ENCODE measurements around the gene SDK2.
"Not testable (repeated sequence)": the region's sequence is repeated elsewhere in the genome, so short reads cannot be mapped to it uniquely, and the experiment has no call there.

SDK2 gene

GRCh38 chr17:73459980-73460379 is 184.3 kb downstream of the SDK2 start:
- no peaks in the 10 kb centered on the region for H3K36me3 ChIP-seq (replicated peaks)
- peaks cover 4% of the 10 kb centered on the region; the same call in 1 of the 2 replicates for H3K27me3 ChIP-seq (ENCODE audit: low read depth)
- in situ Hi-C loops (cut with MboI; ENCODE audit: low sequenced_read_pairs): no loop called here
- no peak for DNase-seq (ENCODE audit: low spot score in 2 of 2)
- no peak overlapping the region for H3K4me3 ChIP-seq
- no peaks in the 10 kb centered on the region for H3K4me1 ChIP-seq
- H3K9me3 ChIP-seq: no peaks in the 10 kb centered on the region

DNA sequence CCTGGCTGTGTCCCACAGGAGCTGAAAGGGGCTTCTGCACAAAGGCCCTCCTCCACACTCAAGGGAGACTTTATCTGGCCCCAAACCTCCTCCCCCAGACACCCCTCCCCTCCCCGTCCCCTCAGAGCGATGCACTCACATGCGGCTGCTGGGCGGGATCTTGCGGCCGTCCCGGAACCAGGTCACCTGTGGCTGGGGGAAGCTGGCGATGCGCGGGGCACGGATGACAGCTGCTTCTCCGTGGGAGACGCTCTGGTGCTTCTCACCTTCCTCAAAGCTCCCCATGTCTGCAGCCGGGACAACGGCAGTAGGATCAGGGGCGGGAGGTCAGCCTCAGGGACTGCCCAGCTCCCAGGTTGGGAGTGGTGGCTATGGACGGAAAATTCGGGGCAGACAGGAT is 188.5 kb downstream of the SDK2 start:
- DNase-seq (ENCODE audit: low spot score in 2 of 2): no peak
- Histone ChIP-seq H3K4me3 (no peak overlapping the region), H3K27me3 (ENCODE audit: low read depth) (peaks cover 4% of the 10 kb centered on the region; the same call in 1 of the 2 replicates), H3K4me1 (no peaks in the 10 kb centered on the region), H3K9me3 (no peaks in the 10 kb centered on the region), H3K36me3 (replicated peaks) (no peaks in the 10 kb centered on the region)
- in situ Hi-C loops (cut with MboI; ENCODE audit: low sequenced_read_pairs): no loop called here

DNA sequence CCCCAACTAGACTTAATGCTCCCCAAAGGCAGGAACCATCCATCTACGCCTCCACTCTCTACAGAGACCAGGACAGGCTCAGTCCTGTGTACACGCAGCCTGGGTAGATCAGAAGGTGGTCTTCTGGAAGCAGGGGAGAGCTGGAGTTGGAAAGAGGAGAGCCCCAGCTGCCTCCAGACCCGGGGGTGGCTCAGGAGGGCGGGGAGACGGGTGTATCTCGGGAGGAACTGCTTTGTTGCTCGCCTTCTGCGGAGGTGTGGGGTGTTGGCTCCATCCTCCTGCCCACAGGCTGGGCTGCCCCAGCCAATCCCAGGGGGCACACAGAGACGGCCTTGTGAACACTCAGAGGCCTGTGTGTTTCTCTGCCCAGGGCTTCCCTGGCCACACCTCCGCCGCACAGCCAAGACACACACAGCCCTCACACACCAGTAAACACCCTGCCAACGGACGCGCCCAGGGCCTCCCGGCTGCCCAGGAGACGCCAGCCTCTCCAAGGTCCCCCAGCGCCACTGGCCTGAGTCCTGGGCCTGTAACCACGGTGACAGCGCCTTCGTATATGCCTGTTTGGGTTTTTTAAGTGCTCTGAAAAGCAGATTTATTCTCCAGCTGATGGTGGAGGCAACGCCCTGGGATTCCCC is 189.1 kb downstream of the SDK2 start:
- Histone ChIP-seq H3K27me3 (ENCODE audit: low read depth) (peaks cover 4% of the 10 kb centered on the region; the same call in 1 of the 2 replicates), H3K4me3 (no peak overlapping the region), H3K9me3 (no peaks in the 10 kb centered on the region), H3K36me3 (replicated peaks) (no peaks in the 10 kb centered on the region), H3K4me1 (no peaks in the 10 kb centered on the region)
- no peak for DNase-seq (ENCODE audit: low spot score in 2 of 2)
- in situ Hi-C loops (cut with MboI; ENCODE audit: low sequenced_read_pairs): no loop called here

DNA sequence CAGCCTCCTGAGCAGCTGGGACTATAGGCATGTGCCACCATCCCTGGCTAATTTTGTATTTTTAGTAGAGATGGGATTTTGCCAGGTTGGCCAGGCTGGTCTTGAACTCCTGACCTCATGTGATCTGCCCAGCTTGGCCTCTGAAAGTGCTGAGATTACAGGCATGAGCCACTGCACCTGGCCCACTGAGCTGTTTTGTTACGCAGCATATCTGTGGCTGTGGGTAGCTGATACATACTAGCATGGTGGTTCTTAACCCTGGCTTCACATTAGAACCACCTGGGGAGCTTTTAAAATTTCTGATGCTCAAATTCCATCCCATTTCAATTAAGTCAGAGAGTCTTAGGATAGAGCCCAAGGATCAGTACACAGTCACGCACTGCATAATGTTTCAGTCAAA is 190.8 kb downstream of the SDK2 start:
- H3K36me3 ChIP-seq (replicated peaks); H3K4me1 ChIP-seq; H3K9me3 ChIP-seq; H3K27me3 ChIP-seq (ENCODE audit: low read depth); DNase-seq (ENCODE audit: low spot score in 2 of 2); in situ Hi-C loops (cut with MboI; ENCODE audit: low sequenced_read_pairs); H3K4me3 ChIP-seq: not testable (repeated sequence)

DNA sequence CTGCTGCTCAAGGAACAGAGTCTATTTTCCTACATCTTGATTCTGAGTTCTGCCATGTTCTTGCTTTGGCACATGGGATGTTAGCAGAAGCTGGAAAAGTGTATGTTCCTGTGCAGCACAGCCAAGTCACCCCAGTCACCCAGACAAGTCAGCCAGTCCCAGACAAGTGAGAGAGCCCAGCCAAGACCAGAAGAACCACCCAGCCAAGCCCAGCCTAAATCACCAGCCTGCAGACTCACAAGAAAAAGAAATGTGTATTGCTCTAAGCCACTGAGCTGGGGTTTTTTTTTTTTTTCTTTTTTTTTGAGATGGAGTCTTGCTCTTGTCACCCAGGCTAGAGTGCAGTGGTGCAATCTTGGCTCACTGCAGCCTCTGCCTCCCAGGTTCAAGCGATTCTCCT is 191.2 kb downstream of the SDK2 start:
- no peak overlapping the region for H3K4me3 ChIP-seq
- in situ Hi-C loops (cut with MboI; ENCODE audit: low sequenced_read_pairs): no loop called here
- H3K4me1 ChIP-seq: no peaks in the 10 kb centered on the region
- no peaks in the 10 kb centered on the region for H3K9me3 ChIP-seq
- peaks cover 4% of the 10 kb centered on the region; the same call in 1 of the 2 replicates for H3K27me3 ChIP-seq (ENCODE audit: low read depth)
- DNase-seq (ENCODE audit: low spot score in 2 of 2): no peak
- no peaks in the 10 kb centered on the region for H3K36me3 ChIP-seq (replicated peaks)

- Histone ChIP-seq H3K9me3 (no peaks in the 10 kb centered on the region), H3K36me3 (replicated peaks) (no peaks in the 10 kb centered on the region), H3K4me1 (no peaks in the 10 kb centered on the region), H3K27me3 (ENCODE audit: low read depth) (peaks cover 4% of the 10 kb centered on the region; the same call in 1 of the 2 replicates), H3K4me3 (no peak overlapping the region)
- in situ Hi-C loops (cut with MboI; ENCODE audit: low sequenced_read_pairs): no loop called here
- no peak for DNase-seq (ENCODE audit: low spot score in 2 of 2)
Observed at GRCh38 chr17:73452009-73452408, 192.2 kb downstream of the SDK2 start.

GRCh38 chr17:73447319-73447718 is 196.9 kb downstream of the SDK2 start:
- Histone ChIP-seq H3K27me3 (ENCODE audit: low read depth) (no peaks in the 10 kb centered on the region), H3K4me1 (no peaks in the 10 kb centered on the region), H3K9me3 (no peaks in the 10 kb centered on the region), H3K36me3 (replicated peaks) (no peaks in the 10 kb centered on the region), H3K4me3 (no peak overlapping the region)
- in situ Hi-C loops (cut with MboI; ENCODE audit: low sequenced_read_pairs): no loop called here
- DNase-seq (ENCODE audit: low spot score in 2 of 2): no peak

DNA sequence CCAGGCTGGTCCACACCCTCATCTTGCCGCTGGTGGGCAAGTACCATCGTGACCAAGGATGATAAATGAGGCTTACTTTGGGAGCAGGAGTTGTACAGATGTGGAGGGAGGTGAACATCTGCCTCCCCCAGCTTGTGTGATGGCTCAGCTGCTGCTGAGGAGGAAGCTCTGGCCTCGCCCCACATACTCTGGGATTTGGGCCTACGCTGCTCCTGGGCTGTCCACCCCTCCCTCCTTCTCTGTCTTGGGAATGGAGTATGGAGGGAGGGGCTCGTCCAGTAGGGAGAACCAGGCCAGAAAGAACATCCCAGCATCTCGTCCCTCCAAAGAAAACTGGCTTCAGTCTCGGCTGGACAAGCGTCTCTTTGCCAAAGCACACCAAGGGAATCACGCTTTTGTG is 197.6 kb downstream of the SDK2 start:
- H3K4me3 ChIP-seq: no peak overlapping the region
- no peak for DNase-seq (ENCODE audit: low spot score in 2 of 2)
- no peaks in the 10 kb centered on the region for H3K36me3 ChIP-seq (replicated peaks)
- H3K27me3 ChIP-seq (ENCODE audit: low read depth): no peaks in the 10 kb centered on the region
- H3K4me1 ChIP-seq: no peaks in the 10 kb centered on the region
- in situ Hi-C loops (cut with MboI; ENCODE audit: low sequenced_read_pairs): no loop called here
- no peaks in the 10 kb centered on the region for H3K9me3 ChIP-seq

DNA sequence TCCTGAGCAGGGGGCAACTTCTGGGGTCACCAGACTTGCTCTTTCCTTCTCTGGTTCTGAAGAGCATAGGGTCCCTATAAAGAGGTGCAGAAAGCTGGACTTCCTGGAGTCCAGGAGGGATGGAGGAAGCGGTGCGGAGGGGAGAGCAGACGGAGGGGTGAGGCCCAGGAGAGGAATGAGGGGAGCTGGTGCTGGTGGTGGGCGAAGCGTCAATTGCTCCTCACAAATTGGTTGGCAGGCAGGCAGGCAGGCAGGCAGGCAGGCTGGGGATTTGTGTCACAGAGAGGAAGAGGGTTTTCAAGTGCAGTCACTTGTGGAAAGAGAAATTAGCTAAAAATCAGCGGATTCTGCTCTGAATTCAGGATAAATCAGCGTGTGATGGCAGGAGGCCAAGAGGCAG is 198.8 kb downstream of the SDK2 start:
- H3K9me3 ChIP-seq: no peaks in the 10 kb centered on the region
- in situ Hi-C loops (cut with MboI; ENCODE audit: low sequenced_read_pairs): no loop called here
- no peaks in the 10 kb centered on the region for H3K36me3 ChIP-seq (replicated peaks)
- no peak for DNase-seq (ENCODE audit: low spot score in 2 of 2)
- no peaks in the 10 kb centered on the region for H3K27me3 ChIP-seq (ENCODE audit: low read depth)
- no peaks in the 10 kb centered on the region for H3K4me1 ChIP-seq
- no peak overlapping the region for H3K4me3 ChIP-seq

- Histone ChIP-seq H3K27me3 (ENCODE audit: low read depth) (no peaks in the 10 kb centered on the region), H3K4me3 (no peak overlapping the region), H3K36me3 (replicated peaks) (no peaks in the 10 kb centered on the region), H3K9me3 (no peaks in the 10 kb centered on the region), H3K4me1 (no peaks in the 10 kb centered on the region)
- DNase-seq (ENCODE audit: low spot score in 2 of 2): no peak
- in situ Hi-C loops (cut with MboI; ENCODE audit: low sequenced_read_pairs): no loop called here
Observed at GRCh38 chr17:73444021-73444420, 200.2 kb downstream of the SDK2 start.

DNA sequence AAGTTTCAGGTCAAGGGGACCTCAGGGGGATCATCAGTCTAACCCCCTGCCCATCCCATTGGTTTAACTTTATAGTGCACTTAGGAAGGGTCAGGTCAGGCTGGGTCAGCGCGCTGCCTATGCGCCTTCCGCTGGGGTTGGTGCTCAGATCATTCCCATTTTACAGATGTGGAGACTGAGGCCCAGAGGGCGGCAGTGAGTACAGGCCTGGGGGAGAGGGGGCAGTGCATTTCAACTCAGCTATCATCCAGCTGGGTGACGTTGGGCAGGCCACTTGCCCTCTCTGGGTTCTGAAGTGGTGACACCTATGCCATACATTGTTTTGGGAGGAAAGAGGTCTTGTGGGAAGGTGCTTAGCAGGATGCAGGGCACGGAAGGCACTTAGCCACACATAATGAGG is 204.6 kb downstream of the SDK2 start:
- DNase-seq (ENCODE audit: low spot score in 2 of 2): no peak
- H3K4me1 ChIP-seq: no peaks in the 10 kb centered on the region
- H3K4me3 ChIP-seq: no peak overlapping the region
- H3K27me3 ChIP-seq (ENCODE audit: low read depth): no peaks in the 10 kb centered on the region
- H3K36me3 ChIP-seq (replicated peaks): no peaks in the 10 kb centered on the region
- H3K9me3 ChIP-seq: no peaks in the 10 kb centered on the region
- in situ Hi-C loops (cut with MboI; ENCODE audit: low sequenced_read_pairs): loop anchor here (10.0 kb wide), 2 partner anchors 265 to 735 kb away; no protein-coding TSS in a partner anchor

- no peaks in the 10 kb centered on the region for H3K36me3 ChIP-seq (replicated peaks)
- in situ Hi-C loops (cut with MboI; ENCODE audit: low sequenced_read_pairs): loop anchor here (10.0 kb wide), 2 partner anchors 267 to 737 kb away; no protein-coding TSS in a partner anchor
- no peaks in the 10 kb centered on the region for H3K27me3 ChIP-seq (ENCODE audit: low read depth)
- DNase-seq (ENCODE audit: low spot score in 2 of 2): no peak
- H3K4me3 ChIP-seq: no peak overlapping the region
- no peaks in the 10 kb centered on the region for H3K9me3 ChIP-seq
- H3K4me1 ChIP-seq: no peaks in the 10 kb centered on the region
Observed at GRCh38 chr17:73437826-73438225, 206.4 kb downstream of the SDK2 start.

DNA sequence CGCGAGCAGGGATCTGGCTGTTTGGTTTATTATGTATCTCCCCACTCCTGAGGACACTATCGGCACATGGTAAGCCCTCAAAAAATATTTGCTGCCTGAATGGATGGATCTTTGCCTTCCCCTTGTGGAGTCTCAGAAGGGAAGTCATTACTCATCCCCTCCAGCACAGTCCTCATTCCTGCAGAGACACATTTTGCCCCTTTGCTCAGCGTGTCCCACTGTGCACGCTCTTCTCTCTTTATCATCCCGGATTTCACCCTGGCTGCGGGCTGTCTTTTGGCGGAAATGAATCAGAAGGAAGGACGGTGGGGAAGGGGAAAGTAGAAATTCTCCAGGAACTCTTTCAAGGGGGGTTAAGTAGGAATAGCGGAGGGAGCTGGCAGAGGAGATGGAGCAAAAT is 207.3 kb downstream of the SDK2 start:
- in situ Hi-C loops (cut with MboI; ENCODE audit: low sequenced_read_pairs): loop anchor here (10.0 kb wide), 2 partner anchors 268 to 738 kb away; no protein-coding TSS in a partner anchor
- H3K27me3 ChIP-seq (ENCODE audit: low read depth): no peaks in the 10 kb centered on the region
- H3K4me3 ChIP-seq: no peak overlapping the region
- no peak for DNase-seq (ENCODE audit: low spot score in 2 of 2)
- no peaks in the 10 kb centered on the region for H3K4me1 ChIP-seq
- H3K9me3 ChIP-seq: no peaks in the 10 kb centered on the region
- no peaks in the 10 kb centered on the region for H3K36me3 ChIP-seq (replicated peaks)

GRCh38 chr17:73435412-73435811 is 208.8 kb downstream of the SDK2 start:
- Histone ChIP-seq H3K9me3 (no peaks in the 10 kb centered on the region), H3K27me3 (ENCODE audit: low read depth) (no peaks in the 10 kb centered on the region), H3K36me3 (replicated peaks) (no peaks in the 10 kb centered on the region), H3K4me3 (no peak overlapping the region), H3K4me1 (no peaks in the 10 kb centered on the region)
- in situ Hi-C loops (cut with MboI; ENCODE audit: low sequenced_read_pairs): loop anchor here (10.0 kb wide), 2 partner anchors 269 to 739 kb away; no protein-coding TSS in a partner anchor
- DNase-seq (ENCODE audit: low spot score in 2 of 2): no peak

GRCh38 chr17:73434154-73434553 is 210.1 kb downstream of the SDK2 start:
- Histone ChIP-seq H3K4me1 (no peaks in the 10 kb centered on the region), H3K27me3 (ENCODE audit: low read depth) (no peaks in the 10 kb centered on the region), H3K9me3 (no peaks in the 10 kb centered on the region), H3K4me3 (no peak overlapping the region), H3K36me3 (replicated peaks) (no peaks in the 10 kb centered on the region)
- no peak for DNase-seq (ENCODE audit: low spot score in 2 of 2)
- in situ Hi-C loops (cut with MboI; ENCODE audit: low sequenced_read_pairs): loop anchor here (10.0 kb wide), 2 partner anchors 271 to 741 kb away; no protein-coding TSS in a partner anchor

All from HAP-1 (cell line).